Measurements from ENCODE around the gene ARMH3. TPM values are rescaled to one million over a fixed set of nuclear protein-coding genes. Genes with fewer than 3 reads are reported as not detected.

The ARMH3 gene
- total and polyA plus RNA-seq, 10 of the 15 experiments (the other 5 are each of a cell fraction or from before 2014, with no cell fraction given): 13.0 to 33.0 (median 16.4) TPM

DNA sequence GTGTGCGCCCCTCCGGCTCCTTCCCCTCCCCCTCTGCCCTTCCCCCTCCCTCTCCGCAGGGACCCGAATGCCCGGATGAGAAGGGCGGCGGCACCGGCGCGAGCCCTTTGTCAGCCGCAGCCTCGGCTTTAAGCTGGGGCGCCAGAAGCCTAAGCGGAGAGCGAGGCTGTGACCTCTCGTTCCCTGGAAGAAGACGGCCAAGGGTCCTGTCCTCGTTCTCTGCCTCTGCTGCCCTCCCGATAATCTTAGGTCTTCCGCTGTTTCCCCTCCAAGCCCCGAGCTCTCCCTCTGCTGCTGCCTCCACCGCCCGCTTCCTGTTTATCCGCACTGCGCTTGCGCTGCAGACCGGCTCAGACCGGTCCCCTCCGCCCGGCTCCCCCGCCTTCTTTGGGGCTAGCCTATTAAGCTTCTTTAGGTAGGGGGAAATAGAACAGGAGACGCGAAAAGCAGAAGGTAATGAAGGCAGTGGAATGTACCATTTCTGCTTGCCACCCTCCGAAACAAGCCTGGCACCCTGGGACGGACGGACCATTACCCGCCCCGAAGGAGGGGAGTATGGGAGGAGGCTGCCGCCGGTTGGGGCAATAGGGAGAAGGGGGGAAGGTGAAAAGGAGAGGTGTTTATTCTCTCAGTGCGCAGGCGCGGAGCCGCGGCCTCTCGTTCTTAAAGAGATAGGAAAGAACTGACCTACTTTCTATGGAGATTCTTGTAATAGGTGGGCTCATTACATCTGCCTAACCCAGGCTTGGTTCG is 237.7 kb downstream of the ARMH3 start, which contains the start of gene OGA (continued):
- TF ChIP-seq BACH1 (IDR thresholded peaks at IDR 0.05; ENCODE audit: borderline replicate concordance) (peak; percentile 93), FOXM1 (IDR thresholded peaks at IDR 0.05; ENCODE audit: low read depth, low read length) (peak; percentile 44; the same call in 1 of the 2 replicates), NR2C1 (IDR thresholded peaks at IDR 0.05) (no peak), RUNX3 (IDR thresholded peaks at IDR 0.05; ENCODE audit: low read length) (no peak), ZZZ3 (IDR thresholded peaks at IDR 0.05; ENCODE audit: control insufficient read depth, insufficient read length, low read depth) (no peak), STAT1 (conservative IDR thresholded peaks at IDR 0.05) (peak; percentile 97; the same call in 1 of the 2 replicates), PAX8 (IDR thresholded peaks at IDR 0.05) (no peak)
- TF ChIP-seq, protein P1, sequence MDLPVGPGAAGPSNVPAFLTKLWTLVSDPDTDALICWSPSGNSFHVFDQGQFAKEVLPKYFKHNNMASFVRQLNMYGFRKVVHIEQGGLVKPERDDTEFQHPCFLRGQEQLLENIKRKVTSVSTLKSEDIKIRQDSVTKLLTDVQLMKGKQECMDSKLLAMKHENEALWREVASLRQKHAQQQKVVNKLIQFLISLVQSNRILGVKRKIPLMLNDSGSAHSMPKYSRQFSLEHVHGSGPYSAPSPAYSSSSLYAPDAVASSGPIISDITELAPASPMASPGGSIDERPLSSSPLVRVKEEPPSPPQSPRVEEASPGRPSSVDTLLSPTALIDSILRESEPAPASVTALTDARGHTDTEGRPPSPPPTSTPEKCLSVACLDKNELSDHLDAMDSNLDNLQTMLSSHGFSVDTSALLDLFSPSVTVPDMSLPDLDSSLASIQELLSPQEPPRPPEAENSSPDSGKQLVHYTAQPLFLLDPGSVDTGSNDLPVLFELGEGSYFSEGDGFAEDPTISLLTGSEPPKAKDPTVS (IDR thresholded peaks at IDR 0.05; ENCODE audit: low read depth, low read length): no peak
- TF ChIP-seq, protein P2, sequence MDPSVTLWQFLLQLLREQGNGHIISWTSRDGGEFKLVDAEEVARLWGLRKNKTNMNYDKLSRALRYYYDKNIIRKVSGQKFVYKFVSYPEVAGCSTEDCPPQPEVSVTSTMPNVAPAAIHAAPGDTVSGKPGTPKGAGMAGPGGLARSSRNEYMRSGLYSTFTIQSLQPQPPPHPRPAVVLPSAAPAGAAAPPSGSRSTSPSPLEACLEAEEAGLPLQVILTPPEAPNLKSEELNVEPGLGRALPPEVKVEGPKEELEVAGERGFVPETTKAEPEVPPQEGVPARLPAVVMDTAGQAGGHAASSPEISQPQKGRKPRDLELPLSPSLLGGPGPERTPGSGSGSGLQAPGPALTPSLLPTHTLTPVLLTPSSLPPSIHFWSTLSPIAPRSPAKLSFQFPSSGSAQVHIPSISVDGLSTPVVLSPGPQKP (IDR thresholded peaks at IDR 0.05; ENCODE audit: low read depth, low read length): peak; percentile 63; the same call in 1 of the 2 replicates
- TF ChIP-seq, protein P3, sequence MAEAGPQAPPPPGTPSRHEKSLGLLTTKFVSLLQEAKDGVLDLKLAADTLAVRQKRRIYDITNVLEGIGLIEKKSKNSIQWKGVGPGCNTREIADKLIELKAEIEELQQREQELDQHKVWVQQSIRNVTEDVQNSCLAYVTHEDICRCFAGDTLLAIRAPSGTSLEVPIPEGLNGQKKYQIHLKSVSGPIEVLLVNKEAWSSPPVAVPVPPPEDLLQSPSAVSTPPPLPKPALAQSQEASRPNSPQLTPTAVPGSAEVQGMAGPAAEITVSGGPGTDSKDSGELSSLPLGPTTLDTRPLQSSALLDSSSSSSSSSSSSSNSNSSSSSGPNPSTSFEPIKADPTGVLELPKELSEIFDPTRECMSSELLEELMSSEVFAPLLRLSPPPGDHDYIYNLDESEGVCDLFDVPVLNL (IDR thresholded peaks at IDR 0.05; ENCODE audit: low read depth, low read length): no peak
- TF ChIP-seq, protein P4, sequence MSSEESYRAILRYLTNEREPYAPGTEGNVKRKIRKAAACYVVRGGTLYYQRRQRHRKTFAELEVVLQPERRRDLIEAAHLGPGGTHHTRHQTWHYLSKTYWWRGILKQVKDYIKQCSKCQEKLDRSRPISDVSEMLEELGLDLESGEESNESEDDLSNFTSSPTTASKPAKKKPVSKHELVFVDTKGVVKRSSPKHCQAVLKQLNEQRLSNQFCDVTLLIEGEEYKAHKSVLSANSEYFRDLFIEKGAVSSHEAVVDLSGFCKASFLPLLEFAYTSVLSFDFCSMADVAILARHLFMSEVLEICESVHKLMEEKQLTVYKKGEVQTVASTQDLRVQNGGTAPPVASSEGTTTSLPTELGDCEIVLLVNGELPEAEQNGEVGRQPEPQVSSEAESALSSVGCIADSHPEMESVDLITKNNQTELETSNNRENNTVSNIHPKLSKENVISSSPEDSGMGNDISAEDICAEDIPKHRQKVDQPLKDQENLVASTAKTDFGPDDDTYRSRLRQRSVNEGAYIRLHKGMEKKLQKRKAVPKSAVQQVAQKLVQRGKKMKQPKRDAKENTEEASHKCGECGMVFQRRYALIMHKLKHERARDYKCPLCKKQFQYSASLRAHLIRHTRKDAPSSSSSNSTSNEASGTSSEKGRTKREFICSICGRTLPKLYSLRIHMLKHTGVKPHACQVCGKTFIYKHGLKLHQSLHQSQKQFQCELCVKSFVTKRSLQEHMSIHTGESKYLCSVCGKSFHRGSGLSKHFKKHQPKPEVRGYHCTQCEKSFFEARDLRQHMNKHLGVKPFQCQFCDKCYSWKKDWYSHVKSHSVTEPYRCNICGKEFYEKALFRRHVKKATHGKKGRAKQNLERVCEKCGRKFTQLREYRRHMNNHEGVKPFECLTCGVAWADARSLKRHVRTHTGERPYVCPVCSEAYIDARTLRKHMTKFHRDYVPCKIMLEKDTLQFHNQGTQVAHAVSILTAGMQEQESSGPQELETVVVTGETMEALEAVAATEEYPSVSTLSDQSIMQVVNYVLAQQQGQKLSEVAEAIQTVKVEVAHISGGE (CRISPR knock-in tag; IDR thresholded peaks at IDR 0.05): no peak
- TF ChIP-seq, protein P5, sequence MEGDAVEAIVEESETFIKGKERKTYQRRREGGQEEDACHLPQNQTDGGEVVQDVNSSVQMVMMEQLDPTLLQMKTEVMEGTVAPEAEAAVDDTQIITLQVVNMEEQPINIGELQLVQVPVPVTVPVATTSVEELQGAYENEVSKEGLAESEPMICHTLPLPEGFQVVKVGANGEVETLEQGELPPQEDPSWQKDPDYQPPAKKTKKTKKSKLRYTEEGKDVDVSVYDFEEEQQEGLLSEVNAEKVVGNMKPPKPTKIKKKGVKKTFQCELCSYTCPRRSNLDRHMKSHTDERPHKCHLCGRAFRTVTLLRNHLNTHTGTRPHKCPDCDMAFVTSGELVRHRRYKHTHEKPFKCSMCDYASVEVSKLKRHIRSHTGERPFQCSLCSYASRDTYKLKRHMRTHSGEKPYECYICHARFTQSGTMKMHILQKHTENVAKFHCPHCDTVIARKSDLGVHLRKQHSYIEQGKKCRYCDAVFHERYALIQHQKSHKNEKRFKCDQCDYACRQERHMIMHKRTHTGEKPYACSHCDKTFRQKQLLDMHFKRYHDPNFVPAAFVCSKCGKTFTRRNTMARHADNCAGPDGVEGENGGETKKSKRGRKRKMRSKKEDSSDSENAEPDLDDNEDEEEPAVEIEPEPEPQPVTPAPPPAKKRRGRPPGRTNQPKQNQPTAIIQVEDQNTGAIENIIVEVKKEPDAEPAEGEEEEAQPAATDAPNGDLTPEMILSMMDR (IDR thresholded peaks at IDR 0.05 in 2 of 3, conservative IDR thresholded peaks at IDR 0.05 in 1 of 3; ENCODE audit: control insufficient read depth in 2 of 3, extremely low read depth in 1 of 3, insufficient read depth in 1 of 3, low read depth in 3 of 3, low read length in 3 of 3): no peak
- TF ChIP-seq, protein P6, sequence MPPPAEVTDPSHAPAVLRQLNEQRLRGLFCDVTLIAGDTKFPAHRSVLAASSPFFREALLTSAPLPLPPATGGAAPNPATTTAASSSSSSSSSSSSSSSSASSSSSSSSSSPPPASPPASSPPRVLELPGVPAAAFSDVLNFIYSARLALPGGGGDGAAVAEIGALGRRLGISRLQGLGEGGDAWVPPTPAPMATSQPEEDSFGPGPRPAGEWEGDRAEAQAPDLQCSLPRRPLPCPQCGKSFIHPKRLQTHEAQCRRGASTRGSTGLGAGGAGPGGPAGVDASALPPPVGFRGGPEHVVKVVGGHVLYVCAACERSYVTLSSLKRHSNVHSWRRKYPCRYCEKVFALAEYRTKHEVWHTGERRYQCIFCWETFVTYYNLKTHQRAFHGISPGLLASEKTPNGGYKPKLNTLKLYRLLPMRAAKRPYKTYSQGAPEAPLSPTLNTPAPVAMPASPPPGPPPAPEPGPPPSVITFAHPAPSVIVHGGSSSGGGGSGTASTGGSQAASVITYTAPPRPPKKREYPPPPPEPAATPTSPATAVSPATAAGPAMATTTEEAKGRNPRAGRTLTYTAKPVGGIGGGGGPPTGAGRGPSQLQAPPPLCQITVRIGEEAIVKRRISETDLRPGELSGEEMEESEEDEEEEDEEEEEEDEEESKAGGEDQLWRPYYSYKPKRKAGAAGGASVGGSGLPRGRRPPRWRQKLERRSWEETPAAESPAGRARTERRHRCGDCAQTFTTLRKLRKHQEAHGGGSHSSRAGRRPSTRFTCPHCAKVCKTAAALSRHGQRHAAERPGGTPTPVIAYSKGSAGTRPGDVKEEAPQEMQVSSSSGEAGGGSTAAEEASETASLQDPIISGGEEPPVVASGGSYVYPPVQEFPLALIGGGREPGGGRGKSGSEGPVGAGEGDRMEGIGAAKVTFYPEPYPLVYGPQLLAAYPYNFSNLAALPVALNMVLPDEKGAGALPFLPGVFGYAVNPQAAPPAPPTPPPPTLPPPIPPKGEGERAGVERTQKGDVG (CRISPR knock-in tag; IDR thresholded peaks at IDR 0.05): 0 out of 2 replicates have a peak, but pooled peaks have one; percentile 9
- TF ChIP-seq, protein P7, sequence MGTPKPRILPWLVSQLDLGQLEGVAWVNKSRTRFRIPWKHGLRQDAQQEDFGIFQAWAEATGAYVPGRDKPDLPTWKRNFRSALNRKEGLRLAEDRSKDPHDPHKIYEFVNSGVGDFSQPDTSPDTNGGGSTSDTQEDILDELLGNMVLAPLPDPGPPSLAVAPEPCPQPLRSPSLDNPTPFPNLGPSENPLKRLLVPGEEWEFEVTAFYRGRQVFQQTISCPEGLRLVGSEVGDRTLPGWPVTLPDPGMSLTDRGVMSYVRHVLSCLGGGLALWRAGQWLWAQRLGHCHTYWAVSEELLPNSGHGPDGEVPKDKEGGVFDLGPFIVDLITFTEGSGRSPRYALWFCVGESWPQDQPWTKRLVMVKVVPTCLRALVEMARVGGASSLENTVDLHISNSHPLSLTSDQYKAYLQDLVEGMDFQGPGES (IDR thresholded peaks at IDR 0.05): 0 out of 2 replicates have a peak, but pooled peaks have one; percentile 19
